Endodermal cell (in vitro differentiated cells): Measurements from ENCODE around the gene KCNA5. TPM values are rescaled to one million over a fixed set of nuclear protein-coding genes. Genes with fewer than 3 reads are reported as not detected.

ENCODE experiments used
- DNase-seq: peaks from one replicate; pipeline ENCODE4 v3.0.0-alpha.2; 2017
- H3K27ac ChIP-seq: 2 replicates; pipeline ENCODE4 v1.5.1; 2013; ENCODE audit warnings: mild to moderate bottlenecking, low read depth, low read length, moderate library complexity
- H3K27me3 ChIP-seq: 2 replicates; pipeline ENCODE4 v1.6.1; 2013; ENCODE audit warnings: mild to moderate bottlenecking, low read length, moderate library complexity; ENCODE audit not compliant: insufficient read depth, control insufficient read depth, poor library complexity, severe bottlenecking
- H3K36me3 ChIP-seq: 2 replicates; pipeline ENCODE4 v1.7.0; 2013; ENCODE audit warnings: mild to moderate bottlenecking, low read length, moderate library complexity; ENCODE audit not compliant: control insufficient read depth, insufficient read depth
- H3K4me1 ChIP-seq: one replicate; pipeline ENCODE4 v1.7.0; 2013; ENCODE audit warnings: low read length; ENCODE audit not compliant: control insufficient read depth, insufficient read depth
- H3K4me3 ChIP-seq: 2 replicates; pipeline ENCODE4 v1.5.1; 2013; ENCODE audit warnings: mild to moderate bottlenecking, low read length, moderate library complexity
- H3K9ac ChIP-seq: 2 replicates; pipeline ENCODE4 v1.6.1; 2013; ENCODE audit warnings: mild to moderate bottlenecking, low read length, moderate library complexity; ENCODE audit not compliant: poor library complexity, severe bottlenecking; ENCODE audit errors: extremely low read depth
- H3K9me3 ChIP-seq: 2 replicates; pipeline ENCODE4 v1.6.1; 2013; ENCODE audit warnings: mild to moderate bottlenecking, low read length, moderate library complexity; ENCODE audit not compliant: control insufficient read depth
- H3K27ac Mint-ChIP-seq: 2 replicates; pipeline ENCODE4 v1.8.0; 2020; ENCODE audit warnings: mixed read lengths
- H3K27me3 Mint-ChIP-seq: 2 replicates; pipeline ENCODE4 v1.8.0; 2021; ENCODE audit warnings: mild to moderate bottlenecking, mixed read lengths; ENCODE audit not compliant: insufficient read depth
- H3K36me3 Mint-ChIP-seq: 2 replicates; pipeline ENCODE4 v1.8.0; 2020; ENCODE audit warnings: low read depth, mixed read lengths
- H3K4me1 Mint-ChIP-seq: 2 replicates; pipeline ENCODE4 v1.8.0; 2020; ENCODE audit warnings: mixed read lengths
- H3K4me3 Mint-ChIP-seq: 2 replicates; pipeline ENCODE4 v1.8.0; 2020; ENCODE audit warnings: mild to moderate bottlenecking, moderate library complexity, mixed read lengths
- H3K9me3 Mint-ChIP-seq: 2 replicates; pipeline ENCODE4 v1.8.0; 2020; ENCODE audit warnings: mild to moderate bottlenecking, mixed read lengths
- WGBS, 2 experiments: methylation state at CpG; one replicate each; pipeline versions ENCODE4 v1.1.5 to v1.1.7; 2013; ENCODE audit warnings: missing lambda C conversion rate in 2 of 2, mixed read lengths in 1 of 2; ENCODE audit not compliant: insufficient coverage in 1 of 2, insufficient read length in 1 of 2; 5-methylcytosine and 5-hydroxymethylcytosine counted together
- total RNA-seq, 2 donors: library from RNA; stranded (reverse); fragmentation: NEBNext Ultra II Directional in 1 of 2; extraction: Animal tissue kit (Norgen Biotek cat#: 25700) in 1 of 2; gene quantifications; 2 replicates in 1 of 2; 3 replicates in 1 of 2; pipeline ENCODE4 v1.2.1, GENCODE V29; 2021
- TF ChIP-seq, protein P1 (sequence below): fragments of 200-600 bp; sonication (generic); conservative IDR thresholded peaks from 2 replicates; pipeline ENCODE4 v1.5.0; 2021; ENCODE audit warnings: antibody characterized with exemption, mild to moderate bottlenecking

The KCNA5 gene
- total RNA-seq, 2 donors from 2014 or later, result not detected

- Mint-ChIP-seq H3K27me3 (peaks cover 26% of the 10 kb centered on the region), H3K4me1 (peaks cover 43% of the 10 kb centered on the region), H3K27ac (no peak overlapping the region), H3K4me3 (no peak overlapping the region), H3K36me3 (no peaks in the 10 kb centered on the region), H3K9me3 (no peaks in the 10 kb centered on the region)
- 85% methylated on average over 2 of the region's 2 CpGs; no CpG with 5 or more reads in 1 of the 2 experiments for WGBS, 2 experiments
- TF ChIP-seq, protein P1, sequence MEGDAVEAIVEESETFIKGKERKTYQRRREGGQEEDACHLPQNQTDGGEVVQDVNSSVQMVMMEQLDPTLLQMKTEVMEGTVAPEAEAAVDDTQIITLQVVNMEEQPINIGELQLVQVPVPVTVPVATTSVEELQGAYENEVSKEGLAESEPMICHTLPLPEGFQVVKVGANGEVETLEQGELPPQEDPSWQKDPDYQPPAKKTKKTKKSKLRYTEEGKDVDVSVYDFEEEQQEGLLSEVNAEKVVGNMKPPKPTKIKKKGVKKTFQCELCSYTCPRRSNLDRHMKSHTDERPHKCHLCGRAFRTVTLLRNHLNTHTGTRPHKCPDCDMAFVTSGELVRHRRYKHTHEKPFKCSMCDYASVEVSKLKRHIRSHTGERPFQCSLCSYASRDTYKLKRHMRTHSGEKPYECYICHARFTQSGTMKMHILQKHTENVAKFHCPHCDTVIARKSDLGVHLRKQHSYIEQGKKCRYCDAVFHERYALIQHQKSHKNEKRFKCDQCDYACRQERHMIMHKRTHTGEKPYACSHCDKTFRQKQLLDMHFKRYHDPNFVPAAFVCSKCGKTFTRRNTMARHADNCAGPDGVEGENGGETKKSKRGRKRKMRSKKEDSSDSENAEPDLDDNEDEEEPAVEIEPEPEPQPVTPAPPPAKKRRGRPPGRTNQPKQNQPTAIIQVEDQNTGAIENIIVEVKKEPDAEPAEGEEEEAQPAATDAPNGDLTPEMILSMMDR, result no peak
- no peaks in the 10 kb centered on the region for H3K36me3 ChIP-seq
- H3K9me3 ChIP-seq, result no peaks in the 10 kb centered on the region
- H3K27me3 ChIP-seq, result peaks cover 9% of the 10 kb centered on the region
- DNase-seq, result no peak
- no peak overlapping the region for H3K9ac ChIP-seq
- peaks cover 18% of the 10 kb centered on the region for H3K4me1 ChIP-seq
- no peak overlapping the region for H3K4me3 ChIP-seq
- no peak overlapping the region for H3K27ac ChIP-seq
Measured at GRCh38 chr12:5068126-5068525, 24.4 kb downstream of the KCNA5 start.

DNA sequence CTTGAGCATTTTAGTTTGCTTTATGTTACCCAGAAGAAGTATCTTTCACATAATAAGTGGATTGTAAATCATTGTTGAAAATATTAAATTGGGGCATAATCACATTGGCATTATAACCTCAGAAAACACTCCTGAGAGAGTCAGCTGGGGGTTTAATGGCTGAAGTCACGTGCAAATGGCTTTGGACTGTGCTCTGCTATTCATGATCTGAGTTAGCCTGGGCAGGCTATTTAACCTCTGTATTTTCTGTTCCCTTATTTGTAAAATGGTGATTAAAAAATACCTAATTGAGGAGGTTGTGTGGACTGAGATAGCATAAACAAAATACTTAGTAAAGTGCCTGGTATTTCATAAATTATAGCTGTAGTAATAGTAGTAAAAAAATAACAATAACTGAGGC, 24.9 kb downstream of the KCNA5 start:
- no peak for DNase-seq
- H3K27ac ChIP-seq, result no peak overlapping the region
- no peak overlapping the region for H3K27ac Mint-ChIP-seq
- no peaks in the 10 kb centered on the region for H3K9me3 Mint-ChIP-seq
- H3K9me3 ChIP-seq, result no peaks in the 10 kb centered on the region
- TF ChIP-seq, protein P1, result no peak
- WGBS, 2 experiments, result 93 to 100% methylated on average over 1 of the region's 1 CpG
- H3K36me3 Mint-ChIP-seq, result no peaks in the 10 kb centered on the region
- H3K4me3 ChIP-seq, result no peak overlapping the region
- peaks cover 43% of the 10 kb centered on the region for H3K4me1 Mint-ChIP-seq
- peaks cover 18% of the 10 kb centered on the region for H3K4me1 ChIP-seq
- H3K4me3 Mint-ChIP-seq, result no peak overlapping the region
- H3K36me3 ChIP-seq, result no peaks in the 10 kb centered on the region
- H3K27me3 Mint-ChIP-seq, result peaks cover 21% of the 10 kb centered on the region
- peaks cover 9% of the 10 kb centered on the region for H3K27me3 ChIP-seq
- no peak overlapping the region for H3K9ac ChIP-seq

GRCh38 chr12:5070090-5070489, 26.4 kb downstream of the KCNA5 start:
- peak overlapping the region; percentile 14 for H3K27ac Mint-ChIP-seq
- Histone ChIP-seq H3K27ac (no peak overlapping the region), H3K9me3 (no peaks in the 10 kb centered on the region), H3K4me3 (no peak overlapping the region), H3K9ac (no peak overlapping the region), H3K4me1 (peaks cover 18% of the 10 kb centered on the region), H3K36me3 (no peaks in the 10 kb centered on the region), H3K27me3 (no peaks in the 10 kb centered on the region)
- H3K4me3 Mint-ChIP-seq, result peak overlapping the region; percentile 13
- TF ChIP-seq, protein P1, result no peak
- H3K27me3 Mint-ChIP-seq, result peaks cover 14% of the 10 kb centered on the region
- no peaks in the 10 kb centered on the region for H3K36me3 Mint-ChIP-seq
- no peaks in the 10 kb centered on the region for H3K9me3 Mint-ChIP-seq
- peaks cover 47% of the 10 kb centered on the region for H3K4me1 Mint-ChIP-seq
- peak; percentile 66 for DNase-seq
- WGBS, 2 experiments, result 53% methylated on average over 3 of the region's 3 CpGs; no CpG with 5 or more reads in 1 of the 2 experiments
